ENCODE results near the gene WDR48.

Gene WDR48

DNA sequence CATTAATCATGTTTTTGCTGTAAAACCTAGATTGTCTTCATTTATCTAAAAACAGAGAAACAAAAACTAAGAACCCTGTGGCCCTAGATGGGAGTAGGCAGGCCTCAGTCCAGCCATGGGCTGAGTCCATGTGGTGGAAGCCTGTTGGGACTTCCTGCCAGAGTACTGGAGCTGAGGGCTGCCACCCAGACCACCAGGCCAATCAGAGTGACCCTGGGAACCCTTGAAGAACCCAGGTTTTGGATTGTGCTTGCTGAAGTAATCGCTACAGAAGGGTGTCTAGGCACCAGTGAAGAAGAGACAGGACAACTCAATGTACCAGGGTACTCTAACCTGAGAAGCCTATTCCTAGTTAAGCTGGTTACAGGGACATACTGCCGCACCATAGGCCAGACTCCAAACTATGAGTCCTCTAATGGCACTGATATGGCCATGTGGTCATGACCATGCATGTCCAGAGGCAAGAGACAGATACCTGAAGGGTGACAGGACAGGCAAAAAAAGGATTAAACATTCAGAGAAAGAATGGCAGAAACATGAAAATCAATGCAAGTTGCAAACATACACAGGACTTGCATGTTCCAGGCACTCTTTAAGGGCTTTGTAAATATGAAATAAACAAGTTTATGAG is 88.6 kb downstream of the WDR48 start:
- DNase-seq (ENCODE audit: low spot score), result no peak

DNA sequence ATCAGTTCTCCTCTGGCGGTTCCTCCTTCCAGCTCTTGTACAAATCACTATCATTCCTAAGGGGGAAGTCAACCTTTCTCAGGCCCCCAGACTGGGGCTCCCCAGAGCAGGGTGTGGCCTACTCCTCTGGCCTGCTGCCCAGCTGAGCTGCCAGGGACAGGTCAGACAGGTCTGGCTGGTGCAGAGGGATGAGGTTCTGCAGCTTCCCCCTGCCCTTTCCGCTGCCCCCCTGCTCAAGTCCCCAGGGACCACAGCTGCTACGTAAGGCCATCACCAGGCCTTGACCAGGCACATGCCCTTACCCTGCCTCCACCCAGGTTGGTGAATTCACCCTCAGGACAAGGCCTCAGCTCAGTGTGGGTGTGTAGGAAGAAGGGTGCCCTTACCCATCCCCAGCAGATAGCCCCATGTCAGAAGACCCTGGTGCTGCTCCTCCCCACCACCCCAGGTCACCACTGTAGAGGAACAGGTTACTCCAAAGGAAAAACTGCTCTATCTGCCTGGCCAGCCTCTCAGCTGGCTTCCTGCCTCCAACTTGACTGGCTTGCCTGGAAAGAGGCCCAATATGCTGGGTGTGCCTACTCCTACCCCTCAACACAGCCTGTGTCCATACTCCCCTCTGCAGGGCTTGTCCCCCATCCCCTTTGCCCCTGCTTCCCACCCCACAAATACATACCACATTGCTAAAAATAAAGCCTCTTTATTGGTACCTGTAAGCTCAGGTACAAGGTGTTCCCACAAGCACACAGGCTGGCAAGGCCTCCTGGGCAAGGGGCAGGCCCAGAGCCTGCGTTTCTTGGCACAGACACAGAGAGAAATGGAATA is 89.6 kb downstream of the WDR48 start:
- no peak for DNase-seq (ENCODE audit: low spot score)

DNA sequence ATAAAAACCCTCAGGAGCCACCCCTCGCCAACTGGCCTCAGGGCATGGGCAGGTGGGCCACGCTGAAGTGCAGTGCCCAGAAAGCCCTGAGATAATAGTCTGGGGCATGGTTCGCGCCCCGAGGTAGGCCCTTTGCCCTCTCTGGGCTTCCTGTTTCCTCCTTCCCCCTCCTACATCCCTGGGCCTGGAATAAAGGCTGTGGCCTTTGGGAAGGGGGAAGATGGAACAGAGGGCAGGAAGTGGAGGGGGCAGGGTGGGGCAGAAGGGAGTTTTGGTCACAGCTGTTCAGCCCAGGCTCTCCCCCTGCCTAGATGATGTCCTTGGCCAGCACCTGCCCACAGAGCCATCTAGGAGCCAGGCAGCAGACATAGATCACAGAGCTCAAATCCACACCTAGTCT is 90.3 kb downstream of the WDR48 start:
- no peak for DNase-seq (ENCODE audit: low spot score)

DNA sequence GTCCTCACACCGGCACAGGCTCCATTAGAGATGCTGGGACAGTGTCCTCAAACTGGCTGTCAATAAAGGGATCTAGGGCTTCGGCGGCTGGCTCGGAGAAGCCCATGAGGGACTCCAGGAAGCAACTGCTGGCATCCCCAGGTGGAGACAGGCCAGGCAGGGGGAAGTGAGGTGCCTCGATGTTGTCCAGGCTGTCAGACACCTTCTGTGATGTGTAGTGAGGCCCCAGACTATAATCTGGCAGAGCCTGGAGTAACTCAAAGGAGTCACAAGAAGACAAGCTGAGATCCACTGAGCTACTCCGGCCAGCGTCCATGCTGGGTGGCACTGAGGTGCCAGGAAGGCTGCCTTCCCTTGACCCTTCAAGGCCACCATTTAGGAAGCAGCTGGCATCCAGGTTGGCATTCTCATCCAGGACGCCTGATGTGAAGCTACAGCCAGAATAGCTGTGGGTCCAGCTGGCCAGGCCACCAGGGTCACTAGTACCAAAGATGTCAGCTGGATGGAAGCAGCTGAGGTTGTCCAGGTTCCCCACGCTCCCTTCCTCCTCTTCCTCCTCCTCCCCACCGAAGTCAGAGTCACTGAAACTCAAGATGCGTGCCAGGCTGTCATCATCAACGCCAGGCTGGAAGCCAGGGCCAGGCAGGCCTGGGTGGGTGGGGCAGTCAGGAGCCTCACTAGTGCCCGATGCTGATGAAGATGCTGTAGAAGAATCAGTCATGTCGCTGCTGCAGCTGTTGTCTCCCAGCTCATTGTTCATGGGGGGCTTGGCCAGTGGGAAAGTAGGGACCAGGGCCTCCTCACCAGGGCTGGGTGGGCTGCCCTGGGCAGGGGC is 91.5 kb downstream of the WDR48 start:
- no peak for DNase-seq (ENCODE audit: low spot score)

DNA sequence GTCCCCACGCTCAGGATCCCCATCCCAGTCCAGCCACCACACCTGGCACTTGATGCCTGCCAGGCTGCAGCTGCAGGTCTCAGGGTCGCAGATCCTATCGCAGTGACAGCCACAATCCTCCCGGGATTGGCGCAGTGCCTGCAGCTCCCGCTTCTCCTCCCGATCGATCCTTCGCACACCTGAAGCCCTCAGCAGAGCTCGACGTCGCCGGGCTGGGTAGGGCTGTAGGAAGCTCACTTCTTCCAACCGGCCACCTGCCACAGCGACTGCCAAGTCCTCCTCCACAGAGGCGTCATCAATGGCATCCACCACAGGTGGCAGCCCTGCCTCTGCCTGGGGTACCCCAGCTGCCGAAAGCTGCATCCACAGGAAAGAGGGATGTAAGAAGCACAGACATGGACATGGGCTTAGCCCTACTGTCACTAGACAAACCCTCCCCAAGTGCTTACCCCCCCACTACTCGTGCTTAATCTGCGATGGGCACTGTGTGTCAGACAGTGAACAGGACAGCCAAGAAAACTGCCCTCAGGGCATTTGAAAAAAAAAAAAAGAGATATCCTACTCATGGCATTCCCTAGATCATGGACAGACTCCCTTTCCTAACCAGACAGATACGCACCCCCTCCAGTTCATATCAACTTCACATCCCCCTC is 92.4 kb downstream of the WDR48 start:
- DNase-seq (ENCODE audit: low spot score), result no peak

DNA sequence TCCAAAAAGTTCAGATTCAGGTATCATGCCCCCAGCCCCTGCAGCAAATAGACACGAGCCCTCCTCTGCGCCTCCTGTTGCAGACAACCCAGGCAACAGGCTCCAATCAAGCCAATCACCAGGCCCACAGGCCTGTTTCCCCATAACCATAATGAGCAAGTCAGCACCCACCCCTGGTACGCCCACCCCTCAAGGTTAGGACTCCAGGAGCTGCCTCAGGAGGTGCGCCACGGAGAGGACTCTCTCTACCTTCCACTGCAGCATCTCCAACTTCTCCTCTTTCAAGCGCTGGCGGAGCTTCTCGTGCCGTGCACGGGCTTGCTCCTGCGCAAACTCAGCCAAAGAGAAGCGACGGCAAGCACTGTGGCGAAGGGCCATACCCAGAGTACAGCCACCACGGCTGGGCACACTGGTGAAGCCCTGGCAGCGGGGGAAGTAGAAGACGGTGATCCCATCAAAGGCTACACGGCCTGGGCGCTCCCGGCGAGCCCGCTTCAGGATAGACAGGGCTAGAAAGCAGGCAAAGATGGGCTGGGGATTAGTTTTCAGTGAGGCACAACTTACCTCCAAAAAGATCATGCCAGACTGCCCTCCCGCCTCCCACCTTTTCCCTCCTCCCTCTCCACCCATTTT is 93.0 kb downstream of the WDR48 start:
- DNase-seq (ENCODE audit: low spot score), result no peak

DNA sequence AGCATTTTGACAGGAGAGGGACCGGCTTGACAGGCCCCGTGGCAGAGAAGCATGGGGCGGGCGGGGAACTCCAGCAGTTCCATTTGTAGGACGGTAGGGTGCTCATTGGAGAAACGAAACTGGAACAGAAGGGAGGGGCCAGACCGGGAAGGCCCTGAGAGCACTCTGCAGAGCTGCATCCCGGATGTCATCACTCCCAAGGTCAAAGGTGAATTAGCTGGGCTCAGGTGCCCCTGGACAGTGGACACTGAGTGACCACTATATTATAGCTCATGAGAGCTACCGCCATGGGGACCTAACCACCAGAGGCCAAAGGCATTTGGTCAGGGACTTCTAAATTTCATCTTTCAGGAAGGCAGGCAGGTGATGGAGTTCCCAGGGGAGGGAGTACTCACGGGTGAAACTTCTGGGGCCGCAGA is 94.3 kb downstream of the WDR48 start:
- DNase-seq (ENCODE audit: low spot score), result no peak

All from left forelimb (tissue), 1 donor.